ENCODE data around the gene WDR43. TPM values are rescaled to one million over a fixed set of nuclear protein-coding genes. Genes with fewer than 3 reads are reported as not detected.
A peak's percentile ranks its signal among the peaks of the same experiment; 100 is the strongest.
"Not testable (repeated sequence)": the region's sequence is repeated elsewhere in the genome, so short reads cannot be mapped to it uniquely, and the experiment has no call there.

The WDR43 gene
- total RNA-seq, 1 experiment from 2014 or later, result 140 TPM

DNA sequence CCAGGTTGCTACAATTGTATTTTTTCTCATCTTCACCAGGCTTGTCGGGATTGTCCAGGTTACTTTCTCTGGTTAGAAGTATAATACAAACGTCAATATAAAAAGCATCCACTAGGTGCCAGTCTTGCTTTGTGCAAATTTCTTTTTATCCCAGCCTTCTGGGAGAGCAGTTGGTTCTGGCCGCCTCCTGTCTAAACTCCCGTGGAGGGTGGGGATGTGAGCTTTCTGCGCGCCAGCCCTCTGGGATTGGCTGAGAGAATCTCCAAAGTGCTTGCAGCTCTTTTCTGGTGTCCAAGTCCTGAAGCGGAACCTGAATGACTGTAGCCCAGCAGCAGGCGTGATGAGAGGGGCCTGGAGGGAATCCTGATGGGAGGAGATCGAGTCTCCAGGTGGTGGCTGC, 64.2 kb downstream of the WDR43 start:
- peak; percentile 77 for DNase-seq (ENCODE audit: low read depth)

DNA sequence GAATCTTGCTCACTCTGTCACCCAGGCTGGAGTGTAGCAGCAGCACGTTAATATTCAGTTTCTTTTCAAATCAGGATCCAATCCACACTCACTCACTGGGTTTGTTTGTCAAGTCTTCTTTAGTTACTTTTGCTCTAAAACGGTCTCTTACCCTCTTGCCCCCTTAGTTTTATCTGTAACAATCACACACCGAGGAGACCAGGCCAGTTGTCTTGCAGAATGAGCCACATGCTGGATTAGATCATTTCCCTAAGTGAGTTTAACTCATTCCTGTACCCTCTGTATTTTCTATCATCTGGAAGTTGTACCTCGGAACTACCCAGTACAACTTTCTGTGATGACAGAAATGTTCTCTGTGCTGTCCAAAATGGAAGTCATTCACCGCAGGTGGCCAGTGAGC, 65.9 kb downstream of the WDR43 start:
- DNase-seq (ENCODE audit: low read depth), result no peak

DNA sequence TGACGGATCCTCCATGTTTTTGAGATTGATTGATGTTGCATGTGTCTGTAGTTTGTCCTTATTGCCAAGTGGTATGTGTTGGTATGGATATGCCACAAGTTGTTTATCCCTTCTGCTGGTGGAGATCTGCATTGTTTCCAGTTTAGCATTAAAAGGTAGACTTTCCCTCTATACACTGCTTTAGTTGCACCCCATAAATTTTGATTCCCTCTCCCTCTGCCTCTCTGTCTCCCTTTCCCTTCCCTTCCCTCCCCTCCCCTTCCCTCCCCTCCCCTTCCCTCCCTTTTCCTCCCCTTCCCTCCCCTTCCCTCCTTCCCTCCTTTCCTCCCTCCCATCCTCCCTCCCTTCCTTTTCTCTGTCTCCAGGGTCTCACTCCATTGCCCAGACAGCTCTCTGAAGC, 68.0 kb downstream of the WDR43 start:
- no peak for DNase-seq (ENCODE audit: low read depth)

DNA sequence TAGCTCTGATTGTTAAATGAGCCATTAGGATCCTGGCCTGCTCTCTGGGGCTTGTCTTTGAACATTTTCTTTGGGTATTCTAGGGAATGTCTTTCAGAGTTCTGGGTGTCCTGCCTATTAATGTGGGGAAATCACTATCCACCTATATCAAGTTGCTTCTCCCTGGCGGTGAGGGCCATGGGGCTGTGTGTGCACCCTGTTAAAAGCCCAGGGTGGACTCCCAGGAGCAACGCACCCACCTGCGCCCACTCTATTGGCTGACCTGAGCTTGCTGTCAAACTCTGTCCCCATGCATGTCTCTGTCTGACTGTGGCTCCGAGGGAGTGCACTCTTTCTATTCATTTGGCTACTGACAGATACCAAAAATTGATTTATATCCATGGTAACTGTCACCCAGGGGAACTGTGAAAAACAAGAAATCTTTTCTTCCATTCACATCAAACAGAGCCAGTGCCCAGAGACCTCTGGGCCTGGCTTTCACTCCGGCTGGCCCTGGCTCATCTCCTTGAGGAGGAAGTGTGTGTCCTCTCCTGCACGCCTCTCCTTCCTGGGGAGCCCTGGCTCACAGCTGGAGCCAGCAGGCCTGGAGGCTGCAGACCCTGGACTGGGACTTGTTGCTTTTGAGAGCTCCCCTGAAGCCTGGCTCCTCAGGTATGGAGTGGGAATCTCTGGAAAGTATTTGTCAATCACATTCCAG, 76.1 kb downstream of the WDR43 start:
- no peak for DNase-seq (ENCODE audit: low read depth)

DNA sequence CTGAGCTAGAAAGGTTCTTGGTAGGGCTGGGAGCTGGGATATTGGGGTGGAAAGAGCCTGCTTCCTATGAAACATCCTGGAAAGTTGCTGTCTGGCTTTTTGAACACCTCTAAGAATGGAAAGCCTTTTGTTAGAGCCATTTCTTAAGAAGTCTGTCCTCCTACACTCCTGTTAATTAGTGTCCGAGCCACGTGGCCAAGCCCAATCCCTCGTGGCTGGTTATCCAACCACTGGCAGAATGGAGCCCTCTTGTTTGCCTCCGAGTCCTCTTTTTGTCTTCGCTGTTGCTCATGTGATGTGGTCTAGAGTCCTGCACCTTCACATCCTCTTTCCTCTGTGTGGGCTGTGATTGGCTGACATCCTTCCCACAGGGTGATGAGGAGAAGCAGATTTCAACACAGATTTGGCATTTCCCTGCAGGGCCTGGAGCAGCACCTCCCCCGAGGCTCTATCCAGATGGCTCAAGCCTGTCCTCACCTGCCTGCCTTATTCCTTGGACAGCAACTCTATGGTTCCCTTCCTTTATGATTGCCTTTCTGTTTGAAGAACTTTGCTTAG, 78.4 kb downstream of the WDR43 start:
- no peak for DNase-seq (ENCODE audit: low read depth)

DNA sequence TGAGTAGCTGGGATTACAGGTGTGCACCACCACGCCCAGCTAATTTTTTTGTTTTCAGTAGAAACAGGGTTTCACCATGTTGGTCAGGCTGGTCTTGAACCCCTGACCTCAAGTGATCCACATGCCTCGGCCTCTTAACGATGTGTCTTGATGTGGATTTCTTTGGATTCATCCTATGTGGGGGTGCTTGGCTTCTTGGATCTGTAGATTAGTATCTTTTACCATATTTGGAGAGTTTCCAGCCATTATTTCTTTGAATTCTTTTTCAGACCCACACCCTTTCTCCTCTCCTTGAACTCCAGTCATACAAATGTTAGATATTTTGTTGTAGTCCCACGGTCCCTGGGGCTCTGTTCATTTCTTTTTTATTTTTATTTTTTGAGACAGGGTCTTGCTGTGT, 79.8 kb downstream of the WDR43 start:
- no peak for DNase-seq (ENCODE audit: low read depth)

DNA sequence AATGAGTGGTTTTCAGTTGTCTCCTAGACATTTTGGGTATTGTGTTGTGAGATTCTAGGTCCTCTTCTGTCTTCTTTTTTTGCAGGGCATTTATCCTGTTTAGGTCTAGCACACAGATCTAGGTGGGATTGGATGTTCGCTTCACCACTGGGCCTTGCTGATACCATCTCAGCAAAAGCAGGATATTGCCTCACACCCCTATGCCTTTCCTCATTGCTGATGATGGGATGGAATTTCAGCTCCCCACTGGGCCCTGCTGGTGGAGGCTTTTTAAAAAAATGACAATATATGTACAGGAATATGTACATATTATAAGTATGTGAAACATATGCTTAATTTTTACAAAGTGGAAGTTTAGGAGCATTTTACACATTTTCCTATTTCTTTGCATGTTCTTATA, 81.2 kb downstream of the WDR43 start:
- no peak for DNase-seq (ENCODE audit: low read depth)

DNA sequence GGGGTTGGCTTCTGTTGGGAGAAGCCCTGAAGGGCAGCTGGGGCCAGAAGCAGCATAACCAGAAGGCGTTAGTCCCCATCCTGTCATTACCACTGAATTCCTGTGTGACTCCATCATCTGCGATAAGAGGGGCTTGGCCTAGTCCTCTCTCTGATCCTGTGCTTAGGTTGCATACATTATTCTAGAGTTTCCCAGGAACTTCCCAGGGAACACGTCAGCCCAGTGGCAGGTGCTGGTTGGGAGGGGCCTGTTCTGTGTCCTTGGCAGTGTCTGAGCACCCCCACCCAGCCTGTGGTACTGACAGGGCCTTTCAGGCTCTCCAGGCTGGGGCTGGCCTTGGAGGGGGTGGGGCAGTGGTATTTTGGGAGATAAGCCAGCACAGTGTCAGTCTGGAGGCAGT, 82.1 kb downstream of the WDR43 start:
- peak; percentile 88 for DNase-seq (ENCODE audit: low read depth)

DNA sequence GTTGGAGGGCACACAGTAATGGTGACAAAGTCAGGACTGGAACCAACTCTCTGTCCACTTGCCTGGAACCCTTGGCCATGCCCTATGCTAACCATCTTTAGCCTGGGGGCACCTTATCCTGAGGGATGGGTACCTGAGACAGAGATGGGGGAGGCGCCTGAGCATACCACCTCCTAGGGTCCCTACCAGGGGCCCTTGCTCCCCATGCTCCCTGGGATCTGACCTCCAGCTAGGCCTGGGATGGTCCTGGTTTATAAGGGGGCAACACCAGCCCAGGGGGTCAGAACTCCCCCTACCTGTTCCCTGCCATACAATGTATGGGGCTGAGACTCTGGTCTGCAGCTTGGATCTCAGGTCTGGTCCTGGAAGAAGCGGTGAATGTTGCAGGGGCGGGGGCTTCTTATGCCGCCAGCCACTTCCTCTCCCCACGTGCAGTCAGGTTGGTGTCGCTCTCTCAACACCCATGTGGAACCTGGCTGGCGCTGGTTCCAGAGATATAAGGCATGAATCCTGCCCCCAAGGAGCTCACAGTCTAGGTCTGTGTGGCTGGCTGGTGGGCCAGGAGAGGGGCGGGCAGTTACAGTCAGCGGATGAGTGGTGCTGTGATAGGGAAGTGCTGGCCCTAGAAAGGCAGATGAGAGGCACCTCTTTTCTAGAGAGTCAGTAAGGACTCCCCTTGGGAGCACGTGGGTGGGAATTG, 82.9 kb downstream of the WDR43 start:
- DNase-seq (ENCODE audit: low read depth), result no peak

DNA sequence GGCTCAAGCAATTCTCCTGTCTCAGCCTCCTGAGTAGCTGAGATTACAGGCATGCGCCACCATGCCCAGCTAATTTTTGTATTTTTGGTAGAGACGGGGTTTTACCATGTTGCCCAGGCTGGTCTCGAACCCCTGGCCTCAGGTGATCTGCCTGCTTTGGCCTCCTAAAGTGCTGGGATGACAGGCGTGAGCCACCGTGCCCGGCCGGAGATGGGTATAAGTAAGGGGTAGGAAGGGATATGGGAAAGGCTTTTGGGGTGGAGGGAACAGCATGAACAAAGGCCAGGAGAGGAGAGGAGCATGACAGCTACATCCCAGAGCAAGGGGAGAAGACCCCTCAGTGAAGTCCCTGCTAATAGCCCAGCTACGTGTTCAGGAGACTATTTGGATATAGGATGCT, 83.5 kb downstream of the WDR43 start:
- not testable (repeated sequence) for DNase-seq (ENCODE audit: low read depth)

DNA sequence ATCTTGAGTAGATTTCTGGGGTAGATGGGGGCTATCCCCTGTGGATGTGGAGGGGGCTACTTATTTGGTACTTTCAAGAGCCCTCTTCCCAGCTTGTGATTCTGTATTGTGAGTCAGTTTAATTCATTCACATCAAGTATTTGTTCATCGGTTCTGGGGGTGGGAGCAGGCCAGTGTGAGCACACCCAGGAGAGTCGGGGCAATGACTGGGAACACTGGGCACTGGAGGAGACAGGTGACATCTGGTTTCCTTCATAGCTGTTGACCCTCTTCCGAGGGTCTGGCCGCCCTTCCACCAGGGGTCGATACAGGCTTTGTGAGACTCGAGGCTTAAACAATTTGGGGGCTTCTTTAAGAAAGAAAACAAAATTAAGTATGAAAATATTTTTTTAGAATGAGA, 84.1 kb downstream of the WDR43 start:
- DNase-seq (ENCODE audit: low read depth), result no peak

DNA sequence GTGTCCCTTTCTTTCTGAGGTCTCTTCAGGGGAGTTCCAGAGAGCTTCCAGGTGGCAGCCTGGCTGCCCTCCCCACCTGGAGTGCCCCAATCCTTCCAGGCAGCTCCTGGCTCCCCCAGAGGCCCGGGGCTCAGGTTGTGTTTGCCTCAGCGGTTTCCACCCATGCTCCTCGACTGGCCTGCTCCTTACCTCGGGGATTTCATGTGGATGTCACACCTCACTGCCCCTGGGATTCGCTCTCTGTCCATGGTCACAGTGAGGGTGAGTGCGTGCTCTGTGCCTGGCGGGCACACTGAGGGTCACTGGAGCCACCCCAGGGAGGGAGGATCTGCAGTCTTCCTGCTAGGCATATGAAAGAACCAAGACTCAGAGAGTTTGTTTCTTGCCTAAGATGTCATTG, 84.6 kb downstream of the WDR43 start:
- no peak for DNase-seq (ENCODE audit: low read depth)

DNA sequence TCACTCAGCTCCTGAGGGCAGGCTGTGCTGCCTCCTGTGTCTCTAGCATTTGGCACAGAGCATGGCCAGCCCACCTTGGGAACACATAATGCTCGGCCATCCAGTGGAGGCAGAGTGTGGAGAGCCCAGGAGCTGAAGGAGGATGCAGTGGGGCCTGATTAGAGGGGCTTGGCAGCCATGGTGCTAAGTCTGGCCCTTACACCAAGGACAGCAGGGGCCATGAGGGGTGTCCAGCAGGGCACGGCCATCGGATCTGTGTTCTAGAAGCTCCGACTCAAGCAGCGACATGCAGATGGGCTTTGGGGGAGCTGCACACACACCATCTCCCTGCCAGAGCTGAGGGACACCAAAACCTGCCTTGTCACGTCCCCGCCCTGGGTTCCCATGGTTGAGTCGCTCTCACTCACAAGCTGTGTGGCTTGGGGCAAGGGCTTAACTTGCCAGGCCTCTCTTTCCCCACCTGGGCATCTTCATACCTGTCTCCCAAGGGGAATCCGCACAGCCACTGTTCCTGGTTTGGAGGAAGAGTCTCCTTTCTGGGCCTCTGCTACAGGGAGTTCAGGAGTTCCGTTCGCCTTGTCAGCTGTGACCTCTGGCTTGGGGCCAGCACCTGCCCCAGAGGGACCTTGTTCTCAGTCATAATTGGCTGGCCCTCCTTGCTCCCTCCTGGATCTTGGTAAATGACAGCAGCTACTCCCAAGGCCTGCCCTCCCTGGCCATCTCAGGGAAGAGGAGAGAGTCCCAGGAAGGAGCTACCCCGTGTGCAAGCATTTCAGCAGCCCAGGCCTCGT, 85.3 kb downstream of the WDR43 start:
- DNase-seq (ENCODE audit: low read depth), result no peak

DNA sequence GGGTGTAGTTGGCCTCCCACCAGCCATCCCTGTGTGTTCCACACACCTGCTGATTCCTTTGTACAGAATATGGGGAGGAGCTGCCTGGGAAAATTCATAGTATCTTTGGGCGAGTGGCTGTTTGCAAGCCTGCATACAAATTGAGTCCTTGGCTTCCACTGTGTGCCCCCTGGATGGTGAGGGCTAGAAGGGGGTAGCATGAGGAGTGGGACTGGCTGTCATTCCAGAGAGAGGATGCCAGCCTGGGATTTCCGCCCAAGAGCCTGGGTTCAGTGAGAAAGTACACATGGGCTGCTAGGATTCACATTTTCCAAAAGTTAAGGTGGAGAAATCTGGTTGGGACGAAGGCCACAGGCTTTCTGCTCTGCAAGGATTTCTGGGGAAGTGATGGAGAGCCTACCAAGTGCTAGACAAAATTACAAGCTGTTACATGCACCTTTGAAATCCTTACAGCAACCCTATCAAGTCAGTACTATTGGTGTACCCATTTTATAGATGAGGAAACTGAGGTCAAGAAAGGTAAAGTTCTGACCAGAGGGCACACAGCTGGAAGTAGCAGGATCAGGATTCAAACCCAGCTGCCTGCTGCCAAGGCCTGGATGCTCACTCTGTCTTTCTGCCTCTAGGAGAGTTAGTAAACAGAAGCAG, 86.0 kb downstream of the WDR43 start:
- DNase-seq (ENCODE audit: low read depth), result no peak

DNA sequence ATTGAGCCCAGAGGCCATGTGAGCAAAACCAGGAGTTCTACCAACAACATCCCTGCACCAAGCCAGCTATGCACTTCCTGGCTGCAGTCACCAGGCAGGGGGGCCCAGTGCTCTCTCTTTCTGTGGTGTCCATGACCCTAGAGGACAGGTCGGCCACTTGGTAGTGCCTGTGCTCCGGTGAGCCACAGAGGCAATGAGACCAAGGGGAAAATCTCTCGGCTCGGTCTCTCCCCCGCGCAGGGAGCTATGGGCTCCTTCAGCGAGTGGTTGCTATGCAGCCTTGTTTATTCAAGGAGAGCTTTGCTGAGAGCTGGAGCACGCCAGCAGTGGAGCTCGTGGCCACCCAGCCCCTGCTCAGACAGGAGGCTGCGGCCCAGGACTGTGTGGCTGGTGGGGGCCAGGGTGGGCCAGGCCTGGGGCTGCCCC, 86.6 kb downstream of the WDR43 start, which contains the start of gene TOGARAM2:
TSS of gene TOGARAM2 (plus strand) at position 283 of the 426 bp plus-strand sequence. CDS start 13,537 bp downstream, outside the sequence.
- no peak for DNase-seq (ENCODE audit: low read depth)

DNA sequence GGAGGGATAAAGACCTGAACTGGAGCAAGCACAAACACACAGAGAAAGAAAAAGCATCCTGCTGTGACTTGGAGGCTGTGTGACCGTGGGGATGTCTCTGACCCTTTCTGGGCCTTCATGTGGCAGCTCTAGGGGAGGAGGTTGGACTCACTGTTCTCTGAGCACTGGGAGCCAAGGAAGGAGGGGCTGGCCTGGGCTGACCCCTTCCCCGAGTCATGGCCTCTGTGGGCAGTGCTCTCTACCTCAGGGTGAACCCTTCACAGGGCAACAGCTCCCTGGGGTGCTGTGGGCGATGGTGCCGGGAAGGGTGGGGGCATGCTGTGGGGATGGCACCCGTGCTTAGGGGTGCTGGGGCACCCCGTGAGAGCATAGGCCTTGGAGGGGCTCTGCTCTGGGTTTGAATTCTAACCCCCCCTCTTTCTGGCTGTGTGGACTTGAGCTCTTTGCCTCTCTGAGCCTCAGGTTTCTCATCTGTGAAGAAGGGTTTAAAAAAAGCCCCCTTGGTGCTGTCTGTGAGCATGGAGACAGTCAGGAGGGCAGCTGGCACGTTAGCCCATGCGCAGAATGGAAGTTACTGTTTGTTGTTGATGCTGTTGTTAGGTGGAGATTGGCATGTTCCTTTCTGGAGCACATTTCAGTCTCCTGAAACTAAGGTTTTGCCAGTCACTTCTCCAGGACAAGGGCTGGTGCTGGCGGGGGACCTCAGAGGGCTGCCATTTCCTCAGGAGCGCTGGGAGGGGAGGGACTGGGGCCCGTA, 87.3 kb downstream of the WDR43 start:
- DNase-seq (ENCODE audit: low read depth), result no peak

DNA sequence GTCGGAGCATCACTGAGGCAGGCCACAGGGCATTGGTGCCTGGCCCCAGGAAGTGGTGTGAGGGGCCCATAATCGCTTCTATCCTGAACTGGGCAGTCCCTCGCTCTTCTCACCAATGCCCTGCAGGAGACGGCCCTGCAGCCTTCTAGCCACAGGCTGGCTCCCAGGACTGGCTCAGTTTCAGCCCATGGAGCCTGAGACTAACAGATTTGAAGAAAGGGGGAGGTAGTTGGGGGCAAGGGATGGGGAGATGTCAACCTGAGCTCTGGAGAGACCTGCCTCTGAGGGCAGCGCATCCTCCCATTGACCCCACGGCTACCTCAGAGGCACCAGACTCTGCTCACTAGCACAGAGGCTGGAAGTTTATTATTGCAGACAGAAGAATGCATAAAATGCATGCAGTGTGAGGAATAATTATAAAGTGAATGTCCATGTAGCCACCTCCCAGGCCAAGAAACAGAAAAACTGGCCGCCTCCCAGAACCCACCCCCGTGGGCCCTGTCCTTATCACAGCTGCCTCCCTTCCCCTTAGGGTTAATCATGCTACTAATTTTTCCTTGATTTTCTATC, 88.0 kb downstream of the WDR43 start:
- DNase-seq (ENCODE audit: low read depth), result no peak

DNA sequence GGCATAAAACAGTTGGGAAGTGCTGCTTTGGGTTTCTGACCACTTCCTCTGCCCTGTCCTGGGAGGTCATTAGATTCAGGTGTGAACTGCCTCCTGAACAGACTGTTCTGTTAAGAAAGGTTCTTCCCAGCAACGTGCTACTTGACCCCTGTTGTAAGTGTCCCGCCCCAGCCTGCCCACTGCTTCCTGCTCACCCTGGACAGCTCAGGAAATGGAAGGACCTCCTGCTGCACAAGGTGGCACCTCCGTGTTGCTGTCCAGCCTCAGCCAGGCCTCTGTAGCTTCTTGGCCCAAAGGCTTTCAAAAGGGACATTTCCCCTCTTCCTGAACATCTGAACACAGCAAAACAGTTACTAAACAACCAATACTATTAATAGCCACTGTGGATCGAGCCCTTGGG, 92.0 kb downstream of the WDR43 start:
- DNase-seq (ENCODE audit: low read depth), result no peak

DNA sequence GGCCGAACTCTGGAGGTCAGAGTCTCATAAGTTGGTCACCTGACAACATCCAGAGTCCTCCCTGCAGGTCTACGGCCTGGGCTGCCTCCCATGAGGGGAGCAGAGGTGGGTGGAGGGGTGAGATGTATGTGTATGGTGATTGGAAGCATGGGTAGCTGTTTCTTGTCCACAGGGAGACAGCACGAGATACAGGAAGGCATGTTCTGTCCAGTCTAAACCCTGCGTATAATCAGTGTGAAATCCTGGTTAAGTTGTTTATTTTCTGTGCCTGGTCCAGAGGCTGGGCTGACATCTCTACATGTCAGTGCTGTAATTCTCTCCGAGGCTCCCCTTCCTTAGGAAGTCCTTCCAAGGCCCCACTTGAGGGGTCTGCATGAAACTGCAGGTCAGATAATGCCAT, 95.5 kb downstream of the WDR43 start:
- DNase-seq (ENCODE audit: low read depth), result no peak

DNA sequence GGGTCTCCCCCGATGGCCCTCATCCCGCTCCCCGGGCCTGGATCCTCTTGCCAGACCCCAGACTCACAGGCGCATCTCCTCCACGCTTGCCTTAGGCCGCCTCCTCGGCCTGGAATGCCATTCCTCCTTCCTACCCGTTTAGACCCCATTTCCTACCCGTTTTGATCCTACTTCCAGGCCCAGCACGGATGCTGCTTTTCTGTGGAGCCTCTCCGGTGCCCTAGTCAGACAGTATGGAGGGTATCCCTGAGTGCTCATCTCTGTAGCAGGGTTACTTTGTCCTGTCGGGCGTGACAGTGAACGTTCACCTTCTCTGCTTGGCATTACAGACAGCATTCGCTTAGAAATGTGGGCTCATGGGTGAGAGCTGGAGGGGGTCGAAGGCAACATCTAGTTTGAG, 96.0 kb downstream of the WDR43 start:
- no peak for DNase-seq (ENCODE audit: low read depth)

Data from HT1080 (cell line).